NCI-H146 treated with DMSO at 0.1 percent for 48 hours (cell line): Measurements from ENCODE around the gene IL17REL.

Experiments
- DNase-seq: peaks from one replicate; lab custom pipeline; 2025; ENCODE audit not compliant: unreplicated experiment; lab: John Stamatoyannopoulos, UW

IL17REL gene

DNA sequence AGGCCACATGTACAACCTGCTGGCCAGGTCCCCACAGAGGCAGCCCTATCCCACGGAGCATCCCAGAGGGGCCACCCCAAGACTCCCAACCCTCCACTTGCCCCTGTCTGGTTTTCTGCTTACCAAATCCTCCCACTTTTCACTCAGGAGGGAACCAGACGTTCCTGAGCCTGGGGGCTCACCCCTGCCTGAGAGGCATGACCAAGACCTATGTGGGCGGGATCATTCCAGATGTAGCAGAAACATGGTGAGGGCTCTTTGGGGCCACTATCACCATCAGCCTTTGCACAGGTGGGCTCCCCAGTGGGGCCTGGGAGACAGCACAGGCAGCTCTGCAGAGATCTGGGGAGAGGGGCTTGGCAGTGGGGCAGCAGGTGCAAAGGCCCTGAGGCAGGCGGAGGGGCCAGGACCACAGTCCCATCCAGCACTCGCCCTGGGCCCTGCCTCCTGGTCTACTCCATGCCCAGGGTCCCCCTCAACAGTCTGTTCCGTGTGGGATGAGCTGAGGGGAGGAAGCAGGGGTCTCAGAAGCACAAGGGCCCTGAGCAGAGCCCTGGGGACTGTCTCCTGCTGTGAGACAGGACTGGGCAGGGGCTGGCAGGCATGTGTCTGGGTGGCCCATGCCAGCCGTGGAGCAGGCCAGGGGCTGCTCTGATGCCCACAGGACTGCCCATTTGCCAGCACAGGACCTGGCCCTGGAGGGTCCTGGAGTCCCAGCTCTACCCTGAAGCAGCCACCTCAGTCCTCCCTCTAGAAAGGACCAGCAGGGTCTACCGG is 42.6 kb downstream of the IL17REL start:
- no peak for DNase-seq

DNA sequence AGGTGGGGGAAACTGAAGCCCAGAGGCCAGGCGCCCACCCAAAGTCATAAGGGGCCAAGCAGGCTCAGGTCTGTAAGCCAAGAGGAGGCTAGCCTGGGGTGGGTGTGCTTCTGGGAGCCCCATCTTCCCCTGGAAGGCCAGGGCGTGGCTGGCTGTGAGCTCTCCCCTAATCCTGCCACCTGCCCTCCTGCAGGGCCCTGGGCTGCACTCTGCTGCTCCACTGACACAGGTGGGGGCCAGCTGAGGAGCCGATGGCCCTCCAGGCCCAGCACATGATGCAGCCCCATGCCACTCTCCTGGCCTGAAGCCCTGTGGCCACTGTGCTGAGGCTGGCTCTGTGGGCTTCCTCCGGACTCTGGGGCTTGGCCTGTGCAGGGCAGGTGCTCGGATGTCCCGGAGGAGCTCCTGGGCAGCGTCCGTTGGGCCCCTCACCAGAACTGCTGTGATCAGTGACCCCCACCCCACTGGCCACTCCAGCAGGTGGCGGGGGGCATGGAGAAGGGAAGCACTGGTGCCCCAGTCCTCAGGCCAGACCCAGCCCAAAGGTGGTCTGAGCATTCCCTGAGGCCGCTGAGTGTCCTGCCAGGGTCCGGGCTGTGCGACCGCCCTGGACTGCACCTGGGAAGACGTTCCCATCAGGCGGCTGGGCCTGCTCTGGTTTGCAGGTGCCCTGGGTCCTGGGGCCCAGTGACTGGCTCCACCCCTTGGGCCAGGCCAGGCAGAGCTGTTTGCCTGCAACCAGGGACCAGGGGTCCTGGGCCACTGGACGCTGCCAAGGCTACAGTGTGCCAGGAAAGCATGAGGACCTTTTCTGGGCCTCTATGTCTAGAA is 43.5 kb downstream of the IL17REL start:
- DNase-seq, result no peak

GRCh38 chr22:49968313-49968830 is 44.2 kb downstream of the IL17REL start:
- no peak for DNase-seq

DNA sequence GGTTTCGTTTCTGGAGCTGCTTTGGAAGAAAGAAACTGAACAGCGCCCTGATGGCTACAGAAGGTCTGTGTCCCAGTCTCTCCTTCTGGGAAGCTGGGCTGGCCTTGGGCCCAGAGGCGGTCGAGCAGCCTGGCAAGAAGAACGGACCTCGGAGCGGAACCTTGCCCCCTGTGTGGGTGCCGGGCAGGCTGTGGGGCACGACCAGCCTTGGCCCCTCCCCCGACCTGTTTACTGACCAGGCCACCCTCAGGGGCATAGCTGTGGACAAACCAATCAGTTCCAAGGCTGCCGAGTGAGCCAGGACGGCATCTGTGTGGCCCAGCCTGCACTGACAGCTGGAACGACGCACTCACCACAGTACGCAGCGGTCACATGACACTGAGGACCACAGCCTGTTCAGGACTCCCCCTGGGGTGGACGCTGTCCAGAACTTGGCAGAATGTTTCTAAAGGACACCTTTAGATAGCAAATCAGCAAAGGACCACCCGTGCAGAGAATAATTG is 44.8 kb downstream of the IL17REL start:
- DNase-seq, result no peak

GRCh38 chr22:49966774-49967705 is 45.5 kb downstream of the IL17REL start:
- no peak for DNase-seq

DNA sequence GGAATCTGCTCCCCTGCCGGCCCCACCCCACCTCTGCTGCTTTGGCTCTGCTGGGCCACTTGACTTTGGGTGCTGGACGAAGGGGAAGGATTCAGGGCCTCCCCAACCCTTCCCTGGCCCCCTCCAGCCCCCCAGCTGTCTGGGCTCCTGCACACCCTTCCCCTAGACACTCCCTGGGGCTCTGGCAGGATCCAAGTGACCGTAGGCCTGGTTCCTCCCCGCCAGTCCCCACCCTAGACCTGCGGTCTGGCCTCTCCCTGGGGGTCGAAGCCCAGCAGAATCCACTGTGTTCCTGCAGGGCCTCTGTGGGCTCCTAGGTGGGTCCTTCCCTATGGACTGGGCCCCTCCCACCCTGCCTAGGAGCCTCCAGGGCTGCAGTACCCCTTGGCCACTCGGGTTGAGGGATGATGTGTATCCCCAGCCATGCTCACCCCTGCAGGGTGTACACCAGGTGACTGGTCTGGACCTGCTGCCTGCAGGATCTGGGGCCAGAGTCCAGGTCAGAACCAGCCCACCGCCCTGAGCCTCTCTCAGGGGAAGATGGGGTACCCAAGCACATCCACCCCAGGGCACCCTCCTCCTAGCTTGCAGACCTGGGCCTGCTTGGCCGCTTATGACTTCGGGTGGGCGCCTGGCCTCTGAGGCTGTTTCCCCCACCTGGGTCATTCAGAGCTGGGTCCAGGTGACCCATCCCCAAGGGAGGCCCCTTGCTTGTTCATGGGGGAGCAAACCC is 46.4 kb downstream of the IL17REL start:
- DNase-seq, result no peak

DNA sequence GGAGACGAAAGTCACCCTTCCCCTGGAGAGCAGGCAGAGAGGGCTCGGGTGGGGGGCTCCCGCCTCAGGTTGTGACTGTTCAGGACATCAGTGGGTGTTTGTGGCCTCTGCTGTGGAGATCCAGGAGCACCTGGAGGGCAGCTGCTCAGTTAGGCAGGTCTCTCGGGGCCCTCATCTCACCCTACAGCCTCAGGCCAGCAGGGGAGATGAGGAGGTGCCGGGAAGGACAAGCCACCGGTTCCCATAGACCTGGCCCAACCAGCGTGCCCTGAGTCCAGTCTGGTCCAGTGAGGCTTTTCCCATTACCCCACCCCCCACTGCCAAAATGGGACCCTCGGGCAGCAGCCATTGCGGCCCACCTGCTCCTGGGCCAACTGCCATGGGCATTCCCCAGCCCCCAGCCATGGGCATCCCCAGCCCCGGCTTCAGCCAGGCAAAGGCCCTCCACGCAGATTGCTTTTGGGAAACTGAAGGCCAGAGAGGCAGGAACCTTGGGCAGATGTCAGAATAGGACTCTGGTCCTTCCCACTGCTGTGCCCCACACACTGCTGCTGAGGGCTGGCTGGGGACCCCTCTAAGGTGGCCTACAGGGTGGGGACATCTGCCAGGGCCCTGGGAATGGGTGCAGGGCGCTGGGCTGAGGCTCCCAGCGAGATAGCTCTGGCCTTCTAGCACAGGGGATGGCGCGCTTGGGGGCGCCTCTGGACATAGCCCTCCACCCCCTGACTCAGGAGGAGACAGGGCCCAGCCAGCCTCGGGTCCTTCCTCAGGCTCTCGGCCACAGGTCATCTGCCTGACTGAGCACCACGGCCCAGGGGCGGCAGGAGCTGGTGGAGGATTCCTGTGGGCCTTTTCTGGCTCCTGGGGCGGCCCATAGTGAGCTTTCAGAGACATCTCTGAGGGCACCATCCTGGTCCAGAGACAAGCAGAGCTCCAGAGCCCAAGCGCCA is 47.2 kb downstream of the IL17REL start:
- no peak for DNase-seq

- DNase-seq, result no peak
Measured at GRCh38 chr22:49964136-49965090, 48.2 kb downstream of the IL17REL start.

GRCh38 chr22:49963647-49964026 is 48.9 kb downstream of the IL17REL start:
- no peak for DNase-seq

- no peak for DNase-seq
Measured at GRCh38 chr22:49962751-49963646, 49.6 kb downstream of the IL17REL start.

DNA sequence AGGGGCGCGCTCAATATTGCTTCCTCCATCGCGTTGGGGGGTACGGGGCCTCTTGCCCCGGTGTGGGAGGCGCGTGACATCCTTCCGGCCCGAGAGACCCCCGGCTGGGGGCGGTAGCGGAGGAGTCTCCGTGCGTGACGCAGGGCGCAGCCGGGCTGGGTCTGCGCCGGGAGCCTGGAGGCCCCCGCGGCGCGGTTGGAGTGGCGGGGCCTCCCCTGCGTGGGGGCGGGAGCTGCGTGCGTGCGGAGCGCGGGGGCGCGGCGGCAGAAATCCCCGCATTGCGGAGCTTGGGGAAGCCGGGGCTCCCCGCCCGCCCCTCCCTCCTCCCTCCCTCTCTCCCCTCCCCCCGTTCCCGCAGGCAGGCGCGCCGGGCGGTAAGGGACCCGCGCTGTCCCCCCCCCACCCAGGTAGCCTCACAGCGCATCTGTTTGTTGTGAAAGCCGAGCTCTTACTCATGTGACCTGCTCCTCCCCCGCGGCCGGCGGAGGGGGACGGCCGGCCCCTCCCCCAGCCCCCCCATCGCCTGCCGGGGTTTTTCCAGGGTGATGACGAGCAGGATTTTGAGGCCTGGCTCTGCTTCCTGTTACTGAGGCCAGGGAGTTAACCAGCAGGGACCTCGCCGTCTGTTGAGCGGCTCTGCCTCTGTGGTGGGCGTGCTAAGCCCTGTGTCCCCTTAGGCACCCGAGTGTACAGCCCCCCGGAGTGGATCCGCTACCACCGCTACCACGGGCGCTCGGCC is 50.4 kb downstream of the IL17REL start:
- DNase-seq, result no peak

DNA sequence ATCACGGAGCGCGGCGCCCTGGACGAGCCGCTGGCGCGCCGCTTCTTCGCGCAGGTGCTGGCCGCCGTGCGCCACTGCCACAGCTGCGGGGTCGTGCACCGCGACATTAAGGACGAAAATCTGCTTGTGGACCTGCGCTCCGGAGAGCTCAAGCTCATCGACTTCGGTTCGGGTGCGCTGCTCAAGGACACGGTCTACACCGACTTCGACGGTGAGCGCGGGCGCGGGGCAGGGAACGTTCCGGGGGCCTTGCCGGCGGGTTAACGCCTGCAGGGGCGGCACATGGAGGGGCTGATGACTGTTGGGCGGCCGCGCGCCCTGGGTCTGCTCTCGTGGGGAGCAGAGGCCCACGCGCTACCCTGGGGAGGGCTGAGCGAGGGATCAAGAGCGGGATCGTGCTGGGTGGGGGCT is 51.0 kb downstream of the IL17REL start:
- DNase-seq, result no peak

- no peak for DNase-seq
Measured at GRCh38 chr22:49961005-49961600, 51.5 kb downstream of the IL17REL start.

DNA sequence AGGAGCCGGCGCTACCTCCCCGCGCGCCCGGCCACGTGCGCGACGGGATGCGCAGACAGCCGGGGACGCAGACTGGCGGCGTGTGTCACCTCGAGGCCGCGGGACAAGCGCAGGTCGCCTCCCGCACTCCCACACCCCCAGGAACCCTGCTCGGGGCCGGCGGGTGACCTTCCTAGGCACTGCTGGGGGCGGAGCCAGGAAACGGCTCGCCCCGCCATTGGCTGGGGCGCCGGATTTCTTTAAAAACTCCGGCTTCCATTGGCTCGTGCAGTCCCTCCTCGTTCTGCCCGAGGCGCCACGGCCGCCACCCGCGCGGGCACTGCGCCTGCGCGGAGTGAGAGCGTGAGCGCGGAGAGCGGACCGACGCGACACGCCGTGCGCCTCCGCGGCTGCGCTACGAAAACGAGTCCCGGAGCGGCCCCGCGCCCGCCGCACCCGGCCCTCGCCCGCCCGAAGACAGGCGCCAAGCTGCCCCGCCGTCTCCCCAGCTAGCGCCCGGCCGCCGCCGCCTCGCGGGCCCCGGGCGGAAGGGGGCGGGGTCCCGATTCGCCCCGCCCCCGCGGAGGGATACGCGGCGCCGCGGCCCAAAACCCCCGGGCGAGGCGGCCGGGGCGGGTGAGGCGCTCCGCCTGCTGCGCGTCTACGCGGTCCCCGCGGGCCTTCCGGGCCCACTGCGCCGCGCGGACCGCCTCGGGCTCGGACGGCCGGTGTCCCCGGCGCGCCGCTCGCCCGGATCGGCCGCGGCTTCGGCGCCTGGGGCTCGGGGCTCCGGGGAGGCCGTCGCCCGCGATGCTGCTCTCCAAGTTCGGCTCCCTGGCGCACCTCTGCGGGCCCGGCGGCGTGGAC is 52.2 kb downstream of the IL17REL start, which contains the start of gene PIM3:
Gene PIM3 (plus strand): TSS at position 614 of the 846 bp plus-strand sequence. CDS start 176 bp downstream, at position 790.
- peak; percentile 75 for DNase-seq

DNA sequence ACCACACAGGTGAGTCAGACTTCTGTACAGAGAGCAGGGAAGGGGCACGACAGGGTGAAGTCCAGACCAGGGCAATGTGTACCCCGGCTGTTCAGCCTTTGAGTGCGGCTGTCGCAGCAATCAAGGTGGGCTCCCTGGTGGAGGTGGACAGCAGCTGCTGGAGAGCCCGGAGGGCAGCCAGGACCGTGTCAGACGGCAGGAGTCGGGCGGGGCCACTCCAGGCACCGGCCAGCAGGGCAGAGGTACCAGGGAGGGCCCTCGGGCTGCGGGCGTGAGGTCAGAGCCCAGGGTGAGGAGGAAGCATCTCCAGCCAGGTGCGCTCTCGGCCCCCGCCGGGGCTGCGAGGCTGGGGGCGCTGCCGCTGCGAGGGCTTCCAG is 52.8 kb downstream of the IL17REL start:
- DNase-seq, result no peak
